Stimulated activated CD4-positive, alpha-beta T cell treated with anti-CD3 and anti-CD28 coated beads, TNF-alpha, amount 100 ng/mL, for 4 hours (primary cell): ENCODE data around the gene FECH.
"Not testable (repeated sequence)": the region's sequence is repeated elsewhere in the genome, so short reads cannot be mapped to it uniquely, and the experiment has no call there.

Experiments used
- DNase-seq, 3 experiments: peaks; one replicate each; pipeline ENCODE4 v3.0.0-alpha.2; 2020; ENCODE audit warnings: low read depth in 3 of 3

FECH gene

GRCh38 chr18:57586251-57587049, at the start of gene FECH:
TSS of gene FECH (minus strand) at chr18:57586702. CDS start at chr18:57586620, 82 bp downstream.
- peak; percentile 29 to 50 (median 42) for DNase-seq

GRCh38 chr18:57635003-57635822, 48.7 kb upstream of the FECH start:
- no peak for DNase-seq

GRCh38 chr18:57631697-57632096, 45.2 kb upstream of the FECH start:
- DNase-seq = no peak

GRCh38 chr18:57630754-57631595, 44.5 kb upstream of the FECH start:
- no peak for DNase-seq

GRCh38 chr18:57630002-57630753, 43.7 kb upstream of the FECH start:
- peak; percentile 88 to 92 (median 91) for DNase-seq

GRCh38 chr18:57629422-57629821, 42.9 kb upstream of the FECH start:
- DNase-seq = no peak

- no peak for DNase-seq
These were observed 41.0 kb upstream of the FECH start for GRCh38 chr18:57627488-57627887.

GRCh38 chr18:57624988-57625387, 38.5 kb upstream of the FECH start:
- no peak for DNase-seq

GRCh38 chr18:57621246-57621604, 34.7 kb upstream of the FECH start:
- no peak for DNase-seq

GRCh38 chr18:57619876-57620275, 33.4 kb upstream of the FECH start:
- no peak for DNase-seq

- DNase-seq = no peak
These were observed 32.4 kb upstream of the FECH start for GRCh38 chr18:57618910-57619309.

GRCh38 chr18:57603871-57604270, 17.4 kb upstream of the FECH start:
- no peak for DNase-seq

GRCh38 chr18:57595347-57595746, 8.8 kb upstream of the FECH start:
- no peak for DNase-seq

- DNase-seq = not testable (repeated sequence)
These were observed 6.2 kb upstream of the FECH start for GRCh38 chr18:57592716-57593115.

- no peak for DNase-seq
These were observed 2.7 kb upstream of the FECH start for GRCh38 chr18:57589161-57589560.

- DNase-seq = no peak
These were observed 678 bp upstream of the FECH start for GRCh38 chr18:57587098-57587661.

- no peak for DNase-seq
These were observed 649 bp downstream of the FECH start for GRCh38 chr18:57585855-57586250.

- no peak for DNase-seq
These were observed 1.1 kb downstream of the FECH start for GRCh38 chr18:57585421-57585820.

- DNase-seq = no peak
These were observed 2.1 kb downstream of the FECH start for GRCh38 chr18:57584444-57584843.

- DNase-seq = no peak
These were observed 3.1 kb downstream of the FECH start for GRCh38 chr18:57583297-57583835.
